ENCODE results near the gene KNL1.

- TF ChIP-seq POLR2AphosphoS5 (IDR thresholded peaks at IDR 0.05; ENCODE audit: low read depth, low read length) (peak; percentile 82), TCF7L2 (IDR thresholded peaks at IDR 0.05; ENCODE audit: low read depth, low read length) (no peak; the same call in 1 of the 2 replicates), CTCF (IDR thresholded peaks at IDR 0.05) (no peak)
Measured at GRCh38 chr15:40564591-40565332, 29.3 kb upstream of the KNL1 start, which contains the start of gene CCDC32.

All from Panc1 (cell line).